K562 (cell line): Measurements from ENCODE around the gene CRADD. TPM values are rescaled to one million over a fixed set of nuclear protein-coding genes. Genes with fewer than 3 reads are reported as not detected.

Experiments
- CREM ChIP-seq: IDR thresholded peaks from 2 replicates; pipeline ENCODE4 v1.6.1; 2014; ENCODE audit warnings: antibody characterized with exemption, low read depth
- EHMT2 ChIP-seq: fragments of 450-650 bp; IDR thresholded peaks from 2 replicates; pipeline ENCODE4 v1.6.1; 2018; ENCODE audit warnings: antibody characterized with exemption
- EP300 ChIP-seq: IDR thresholded peaks from 2 replicates; pipeline ENCODE4 v1.6.1; 2012; ENCODE audit warnings: low read length, improper control_type of control experiment
- FOSL1 ChIP-seq: fragments of 200-800 bp; sonication (Bioruptor generic); conservative IDR thresholded peaks from 2 replicates; pipeline ENCODE4 v1.6.1; 2016; ENCODE audit warnings: missing genetic modification characterization, missing compliant biosample characterization
- HMG20B ChIP-seq: fragments of 250-450 bp; sonication (Bioruptor Pico); IDR thresholded peaks from 2 replicates; pipeline ENCODE4 v1.5.0; 2021; ENCODE audit warnings: mild to moderate bottlenecking
- JUN ChIP-seq, 2 experiments: sonication (generic) in 1 of 2; formaldehyde crosslinking in 1 of 2; IDR thresholded peaks; 2 replicates each; pipeline versions ENCODE4 v1.6.1 to v1.8.0; 2012 to 2022; ENCODE audit warnings: borderline replicate concordance in 2 of 2, mild to moderate bottlenecking in 2 of 2, improper control_type of control experiment in 1 of 2, low read depth in 1 of 2, low read length in 1 of 2, missing genetic modification reagents in 1 of 2
- MAFG ChIP-seq: fragments of 450-650 bp; conservative IDR thresholded peaks from 2 replicates; pipeline ENCODE4 v1.6.1; 2016; ENCODE audit warnings: missing genetic modification characterization, missing compliant biosample characterization
- NR2C2 ChIP-seq, 2 experiments: fragments of 200-800 bp in 1 of 2; sonication (Bioruptor generic) in 1 of 2; sonication (generic) in 1 of 2; formaldehyde crosslinking in 1 of 2; IDR thresholded peaks; 2 replicates each; pipeline versions ENCODE4 v1.6.1 to v1.8.0; 2016 to 2022; ENCODE audit warnings: mild to moderate bottlenecking in 1 of 2, missing compliant biosample characterization in 1 of 2, missing genetic modification characterization in 1 of 2, missing genetic modification reagents in 1 of 2
- SMARCE1 ChIP-seq: fragments of 450-650 bp; IDR thresholded peaks from 2 replicates; pipeline ENCODE4 v1.7.1; 2016; ENCODE audit warnings: mild to moderate bottlenecking
- ZMIZ1 ChIP-seq, 2 experiments: fragments of 150-350 bp in 1 of 2; IDR thresholded peaks; 2 replicates each; pipeline ENCODE4 v1.6.1; 2012 to 2016; ENCODE audit warnings: low read depth in 2 of 2, low read length in 2 of 2, mild to moderate bottlenecking in 1 of 2, moderate library complexity in 1 of 2
- ZNF551 ChIP-seq: fragments of 250-450 bp; sonication (Bioruptor Pico); IDR thresholded peaks from 2 replicates; pipeline ENCODE4 v1.5.0; 2021; ENCODE audit warnings: mild to moderate bottlenecking, moderate library complexity
- polyA plus RNA-seq, 8 experiments: library from polyadenylated mRNA; depleted of rRNA in 4 of 8; stranded (reverse) in 5 of 8; unstranded in 3 of 8; fragments of >200 nt; fragmentation: Nextera tagmentation in 2 of 8; fragmentation: Illumina TruSeq in 1 of 8; extraction: Ambion mirVana in 2 of 8; extraction: Trizol in 1 of 8; gene quantifications; 2 replicates each; pipeline versions ENCODE4 v1.2.1 to v1.2.3, GENCODE V29; 2011 to 2014; ENCODE audit warnings: inconsistent platforms in 1 of 8, missing spikeins in 1 of 8
- total RNA-seq, 7 experiments: library from RNA; depleted of rRNA in 6 of 7; stranded (reverse); fragments of >200 nt in 6 of 7; fragmentation: Illumina TruSeq in 2 of 7; extraction: Trizol in 2 of 7; gene quantifications; 2 replicates each; pipeline versions ENCODE4 v1.2.1 to v1.2.3, GENCODE V29; 2011 to 2021; ENCODE audit warnings: low replicate concordance in 1 of 7
- TF ChIP-seq, protein P1 (sequence below), 2 experiments: fragments of 450-650 bp in 1 of 2; sonication (generic) in 1 of 2; formaldehyde crosslinking in 1 of 2; IDR thresholded peaks in 1 of 2; conservative IDR thresholded peaks in 1 of 2; 2 replicates each; pipeline versions ENCODE4 v1.6.1 to v1.8.1; 2016 to 2023; ENCODE audit warnings: mild to moderate bottlenecking in 2 of 2, moderate library complexity in 2 of 2, inconsistent platforms in 1 of 2, missing genetic modification reagents in 1 of 2

CRADD gene
- total and polyA plus RNA-seq, 9 of the 15 experiments (the other 6 are each of a cell fraction or from before 2014, with no cell fraction given): 20.5 to 41.1 (median 25.9) TPM

GRCh38 chr12:93790472-93791152 is 113.4 kb downstream of the CRADD start (continued):
- TF ChIP-seq ZMIZ1 (IDR thresholded peaks at IDR 0.05; ENCODE audit: low read depth in 2 of 2, low read length in 2 of 2): no peak
- TF ChIP-seq SMARCE1: 0 out of 2 replicates have a peak, but pooled peaks have one; percentile 15
- TF ChIP-seq HMG20B (CRISPR knock-in tag): no peak
- TF ChIP-seq MAFG (tag): 0 out of 2 replicates have a peak, but pooled peaks have one; percentile 15
- TF ChIP-seq, protein P1, sequence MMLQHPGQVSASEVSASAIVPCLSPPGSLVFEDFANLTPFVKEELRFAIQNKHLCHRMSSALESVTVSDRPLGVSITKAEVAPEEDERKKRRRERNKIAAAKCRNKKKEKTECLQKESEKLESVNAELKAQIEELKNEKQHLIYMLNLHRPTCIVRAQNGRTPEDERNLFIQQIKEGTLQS (IDR thresholded peaks at IDR 0.05): peak; percentile 77
- TF ChIP-seq, protein P1 (CRISPR knock-in tag; conservative IDR thresholded peaks at IDR 0.05): no peak
- TF ChIP-seq CREM: peak; percentile 26; the same call in 1 of the 2 replicates
- TF ChIP-seq FOSL1 (tag): peak; percentile 80
- no peak for TF ChIP-seq ZNF551
- peak; percentile 81; the same call in 1 of the 2 replicates for TF ChIP-seq JUN (IDR thresholded peaks at IDR 0.05; ENCODE audit: borderline replicate concordance, low read depth, low read length)
- TF ChIP-seq JUN (CRISPR knock-in tag; IDR thresholded peaks at IDR 0.05; ENCODE audit: borderline replicate concordance): no peak
- TF ChIP-seq EHMT2: no peak
- TF ChIP-seq NR2C2 (CRISPR knock-in tag; IDR thresholded peaks at IDR 0.05): no peak
- no peak for TF ChIP-seq NR2C2 (tag; IDR thresholded peaks at IDR 0.05)
- peak; percentile 26; the same call in 1 of the 2 replicates for TF ChIP-seq EP300
